Measurements from ENCODE around the gene LDAH.
A peak's percentile ranks its signal among the peaks of the same experiment; 100 is the strongest.
"Not testable (repeated sequence)": the region's sequence is repeated elsewhere in the genome, so short reads cannot be mapped to it uniquely, and the experiment has no call there.

Gene LDAH

DNA sequence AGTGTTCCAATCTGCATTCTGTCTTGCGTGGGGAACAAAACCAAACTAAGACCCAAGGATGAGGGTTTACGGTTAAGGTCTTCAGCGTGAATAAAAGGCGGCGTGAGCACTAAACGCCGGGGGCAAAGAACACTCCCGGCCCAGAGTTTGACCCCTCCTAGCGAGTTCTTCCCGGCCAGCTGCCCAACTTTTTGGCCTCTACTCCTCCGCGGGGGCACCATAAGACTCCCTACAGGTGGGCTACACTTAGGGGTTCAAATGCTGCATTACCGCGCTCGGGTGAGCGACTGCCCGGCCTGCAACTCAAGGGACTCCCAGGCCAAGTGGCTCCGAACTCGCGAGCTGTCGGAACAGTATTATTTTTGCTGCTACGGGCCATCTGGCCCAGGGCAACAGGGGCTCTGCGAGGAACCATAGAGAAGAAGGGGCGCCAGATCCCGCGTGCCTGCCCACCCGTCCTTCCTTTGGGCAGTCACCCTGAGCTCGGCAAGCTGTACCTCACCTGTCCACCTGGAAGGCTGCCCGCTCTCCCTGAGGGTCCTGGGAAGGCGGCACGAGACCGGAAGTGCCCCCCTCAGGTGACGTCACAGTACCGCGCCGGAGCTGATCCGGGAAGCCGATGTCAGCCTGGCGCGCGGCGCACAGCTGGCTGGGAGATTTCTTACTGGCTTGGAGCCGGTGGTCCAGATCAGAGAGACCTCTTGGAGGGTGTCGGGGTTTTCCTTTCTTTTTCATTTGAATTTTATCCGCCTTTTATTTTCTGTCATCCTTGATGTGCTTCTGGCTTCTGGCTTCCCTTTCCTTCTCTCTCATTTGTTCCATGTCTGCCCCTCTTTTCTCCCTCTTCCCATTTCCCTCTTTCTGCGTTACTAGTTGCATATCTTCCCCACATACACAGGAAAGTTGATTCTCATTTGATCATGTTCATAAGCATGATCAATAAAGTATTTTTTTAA lies at the start of gene LDAH:
TSS of gene LDAH (minus strand) at position 567 of the 956 bp plus-strand sequence. CDS start 21,638 bp downstream, outside the sequence.
- peak; percentile 88 for DNase-seq

DNA sequence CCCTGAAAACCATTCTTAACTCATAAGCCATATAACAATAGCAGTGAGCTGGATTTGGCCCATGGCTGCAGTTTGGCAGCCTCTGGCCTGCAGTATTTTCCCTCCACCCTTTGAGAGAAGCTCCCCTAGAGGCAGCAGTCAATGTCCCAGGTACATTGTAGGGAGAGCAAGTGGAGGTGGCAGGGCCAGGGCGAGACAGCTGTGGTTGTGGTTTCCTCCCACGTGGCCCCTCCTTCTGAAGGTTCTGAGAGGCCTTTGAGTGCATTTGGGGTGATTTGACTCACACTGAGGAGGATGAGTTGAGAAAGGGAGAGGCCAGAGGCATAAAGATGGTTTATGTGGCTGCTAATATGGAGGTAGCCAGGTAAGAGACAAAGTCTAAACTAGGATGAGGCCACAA lies 45.5 kb upstream of the LDAH start:
- DNase-seq, result peak; percentile 20

DNA sequence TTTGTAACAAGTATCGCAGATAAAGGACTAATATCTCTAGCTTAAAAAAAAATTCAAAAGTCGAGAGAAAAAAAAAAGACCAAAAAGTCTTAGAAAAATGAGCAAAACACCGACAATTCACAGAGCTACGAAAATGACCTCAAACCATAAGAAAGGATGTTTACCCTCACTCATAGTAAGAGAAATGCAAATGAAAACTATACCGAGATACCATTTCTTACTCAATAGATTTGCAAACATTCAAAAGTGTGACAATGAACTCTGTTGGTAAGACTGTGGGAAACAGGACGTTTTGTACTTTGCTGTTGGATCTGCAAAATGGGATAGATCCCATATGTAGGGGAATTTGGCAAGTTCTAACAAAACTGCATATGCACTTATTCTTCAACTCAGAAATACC lies 39.9 kb upstream of the LDAH start:
- DNase-seq, result no peak

- DNase-seq, result no peak
Observed at GRCh38 chr2:20855456-20855855, 32.6 kb upstream of the LDAH start.

DNA sequence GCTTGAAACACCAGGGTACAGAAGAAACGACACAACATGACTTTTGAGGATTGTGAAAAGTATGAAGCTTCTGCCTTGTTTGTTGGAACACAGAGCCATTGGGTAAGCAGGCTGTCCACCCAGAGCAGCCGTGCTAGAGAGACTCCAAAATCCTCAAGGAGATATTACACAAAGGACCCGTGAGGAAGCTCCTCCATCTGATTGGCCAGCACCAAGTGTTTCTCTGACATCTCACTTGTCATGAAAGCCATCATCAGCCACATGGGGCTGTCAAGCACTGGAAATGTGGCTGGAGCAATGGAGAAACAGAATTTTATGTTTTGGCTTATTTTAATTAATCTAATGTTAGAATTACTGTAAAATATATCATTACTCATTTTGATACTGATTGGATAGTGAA lies 29.8 kb upstream of the LDAH start:
- DNase-seq, result no peak

- DNase-seq, result no peak
Observed at GRCh38 chr2:20852139-20852538, 29.2 kb upstream of the LDAH start.

DNA sequence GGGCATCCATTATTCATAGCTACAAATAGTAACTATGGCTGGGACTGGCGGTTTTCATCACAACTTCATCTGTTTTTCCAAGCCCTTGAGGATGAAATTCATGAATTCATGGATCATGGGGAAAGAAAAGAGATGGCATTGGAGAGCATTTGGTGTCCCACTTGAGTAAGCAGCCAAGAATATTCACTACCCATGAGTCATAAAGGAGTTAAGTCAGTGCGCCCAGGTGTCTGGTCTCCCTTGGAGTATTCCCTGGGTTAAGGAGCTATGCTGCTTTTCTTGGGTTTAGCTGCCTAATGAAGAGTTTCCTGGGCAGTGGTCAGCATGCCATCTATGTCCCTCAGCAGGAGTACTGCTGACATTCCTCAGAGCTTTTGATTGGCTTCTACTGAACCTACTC lies 21.3 kb upstream of the LDAH start:
- DNase-seq, result no peak

GRCh38 chr2:20839052-20839451 lies 16.2 kb upstream of the LDAH start:
- no peak for DNase-seq

DNA sequence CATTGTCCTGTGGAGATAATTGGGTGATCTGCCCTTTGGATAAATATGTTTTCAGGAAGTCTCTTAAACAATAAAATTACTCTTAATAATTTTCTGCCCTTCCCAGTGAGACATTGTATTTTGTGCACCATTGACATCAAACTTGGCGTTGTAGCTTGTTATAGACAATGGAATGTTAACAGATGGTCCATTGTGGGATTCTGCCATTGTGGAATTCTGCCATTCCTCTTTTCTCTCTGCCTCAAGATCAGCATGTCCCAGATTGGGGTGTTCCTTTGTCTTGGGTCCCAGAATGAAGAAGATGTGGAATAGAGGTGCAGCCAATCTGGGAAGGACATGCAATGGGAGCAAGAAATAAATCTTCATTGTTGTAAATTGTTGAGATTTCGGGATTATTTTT lies 15.1 kb upstream of the LDAH start:
- no peak for DNase-seq

- no peak for DNase-seq
Observed at GRCh38 chr2:20836521-20836920, 13.6 kb upstream of the LDAH start.

- no peak for DNase-seq
Observed at GRCh38 chr2:20834331-20834730, 11.4 kb upstream of the LDAH start.

DNA sequence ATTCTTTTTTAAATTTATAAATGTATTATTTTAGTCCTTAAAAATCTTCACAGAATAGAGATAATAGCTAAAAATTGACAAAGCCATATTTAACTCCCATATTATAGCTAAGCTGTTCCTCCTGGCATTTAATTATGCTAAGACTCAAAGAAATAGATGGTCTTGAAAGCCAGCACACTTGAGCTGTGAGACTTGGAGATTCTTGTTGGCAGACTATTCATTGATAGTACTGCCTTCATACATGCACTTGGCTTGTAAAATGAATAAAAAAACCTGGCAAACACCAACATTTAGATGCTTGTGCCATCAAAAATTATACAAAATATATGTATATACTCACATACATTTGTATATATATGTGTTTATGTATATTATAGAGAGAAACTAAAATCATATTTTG lies 9.7 kb upstream of the LDAH start:
- no peak for DNase-seq

DNA sequence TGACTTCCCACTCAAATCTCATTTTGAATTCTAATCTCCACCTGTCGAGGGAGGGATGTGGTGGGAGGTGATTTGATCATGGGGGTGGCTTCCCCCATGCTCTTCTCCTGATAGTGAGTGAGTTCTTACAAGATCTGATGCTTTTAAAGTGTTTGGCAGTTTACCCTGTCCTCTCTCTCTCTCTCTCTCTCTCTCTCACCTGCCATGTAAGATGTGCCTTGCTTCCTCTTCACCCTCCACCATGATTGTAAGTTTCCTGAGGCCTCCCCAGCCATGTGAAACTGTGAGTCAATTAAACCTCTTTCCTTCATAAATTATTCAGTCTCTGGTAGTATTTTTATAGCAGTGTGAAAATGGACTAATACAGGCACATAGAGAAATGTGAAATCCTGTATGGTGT lies 7.0 kb upstream of the LDAH start:
- DNase-seq, result no peak

DNA sequence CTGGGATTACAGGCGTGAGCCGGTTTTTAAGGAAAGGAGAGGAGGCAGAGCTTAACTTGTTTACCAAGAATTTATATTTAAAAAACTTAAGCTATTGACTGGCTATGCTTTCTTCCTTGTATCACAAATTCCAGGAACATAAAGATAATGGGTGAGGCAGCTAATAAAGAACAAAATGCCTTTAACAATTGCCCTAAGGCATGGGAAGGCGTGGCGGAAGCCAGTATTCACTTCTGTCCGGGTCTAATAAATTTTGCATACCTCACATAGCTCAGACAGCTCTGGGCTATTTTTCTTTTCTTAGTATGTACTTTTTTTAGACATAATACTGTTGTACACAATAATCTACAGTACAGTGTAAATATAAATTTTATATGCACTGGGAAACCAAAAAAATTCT lies 1.0 kb upstream of the LDAH start:
- DNase-seq, result no peak

- no peak for DNase-seq
Observed at GRCh38 chr2:20818820-20819219, 4.1 kb downstream of the LDAH start.

- DNase-seq, result no peak
Observed at GRCh38 chr2:20815216-20815615, 7.7 kb downstream of the LDAH start.

- DNase-seq, result no peak
Observed at GRCh38 chr2:20812779-20813178, 10.1 kb downstream of the LDAH start.

DNA sequence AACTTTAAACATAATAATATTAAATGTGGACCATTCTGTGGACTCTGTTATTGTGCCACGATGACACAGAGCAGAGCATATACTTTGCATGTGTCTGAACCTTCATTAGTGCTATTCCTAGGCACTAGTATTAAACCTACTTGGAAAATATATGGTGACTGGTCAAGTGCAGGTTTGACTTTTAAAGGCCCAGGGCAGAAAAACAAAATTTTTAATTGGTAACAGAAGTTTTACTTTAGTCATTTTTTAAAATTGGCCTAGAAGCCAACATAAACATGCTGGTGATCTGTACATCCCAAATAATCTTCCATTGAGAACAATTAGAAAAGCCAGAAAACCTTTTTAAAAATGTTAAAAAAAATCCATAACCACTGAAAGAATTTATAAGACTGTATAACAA lies 16.6 kb downstream of the LDAH start:
- DNase-seq, result no peak

- DNase-seq, result no peak
Observed at GRCh38 chr2:20803974-20804373, 18.9 kb downstream of the LDAH start.

DNA sequence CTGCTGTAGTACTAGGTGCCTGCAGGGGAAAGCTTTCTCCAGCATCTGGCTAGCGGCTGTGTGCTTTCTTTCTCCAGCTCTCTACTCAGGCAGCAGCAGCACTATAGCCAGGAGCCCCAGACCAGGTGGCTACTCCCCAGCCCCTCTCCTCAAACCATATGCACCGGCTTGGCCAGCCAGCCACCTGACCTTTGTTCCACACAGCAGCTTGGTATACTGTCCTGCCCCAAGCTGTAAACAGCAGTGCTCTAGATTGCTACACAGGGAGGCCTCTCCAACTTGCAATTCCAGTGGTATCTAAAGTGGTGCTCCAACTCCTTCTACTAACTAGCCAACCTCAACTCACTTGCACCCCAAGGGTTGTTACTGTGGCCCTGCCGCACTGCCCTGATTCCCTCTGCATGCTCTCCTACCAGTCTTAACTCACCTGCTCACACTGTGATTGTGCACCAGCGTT lies 19.6 kb downstream of the LDAH start:
- DNase-seq, result no peak

GRCh38 chr2:20797096-20797495 lies 25.8 kb downstream of the LDAH start:
- no peak for DNase-seq

DNA sequence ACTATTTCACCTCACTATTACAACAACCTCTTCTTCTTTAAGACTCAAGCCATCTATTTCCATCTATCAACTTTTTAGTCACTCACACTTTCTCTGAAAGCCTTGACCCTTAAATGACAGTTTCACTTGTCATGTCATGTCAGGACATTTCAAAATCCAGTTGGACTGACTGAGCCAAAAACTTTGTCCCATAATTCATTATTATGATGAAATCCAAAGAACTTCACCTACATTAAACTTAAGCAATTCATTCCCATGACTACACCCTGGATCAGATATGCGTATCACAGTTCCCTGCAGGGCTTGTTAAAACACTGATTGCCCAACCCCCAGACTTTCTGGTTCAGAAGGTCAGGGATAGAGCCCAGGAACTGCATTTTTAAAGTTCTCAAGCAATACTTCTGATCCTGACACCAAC lies 26.5 kb downstream of the LDAH start:
- no peak for DNase-seq

- not testable (repeated sequence) for DNase-seq
Observed at GRCh38 chr2:20793944-20794343, 29.0 kb downstream of the LDAH start.

DNA sequence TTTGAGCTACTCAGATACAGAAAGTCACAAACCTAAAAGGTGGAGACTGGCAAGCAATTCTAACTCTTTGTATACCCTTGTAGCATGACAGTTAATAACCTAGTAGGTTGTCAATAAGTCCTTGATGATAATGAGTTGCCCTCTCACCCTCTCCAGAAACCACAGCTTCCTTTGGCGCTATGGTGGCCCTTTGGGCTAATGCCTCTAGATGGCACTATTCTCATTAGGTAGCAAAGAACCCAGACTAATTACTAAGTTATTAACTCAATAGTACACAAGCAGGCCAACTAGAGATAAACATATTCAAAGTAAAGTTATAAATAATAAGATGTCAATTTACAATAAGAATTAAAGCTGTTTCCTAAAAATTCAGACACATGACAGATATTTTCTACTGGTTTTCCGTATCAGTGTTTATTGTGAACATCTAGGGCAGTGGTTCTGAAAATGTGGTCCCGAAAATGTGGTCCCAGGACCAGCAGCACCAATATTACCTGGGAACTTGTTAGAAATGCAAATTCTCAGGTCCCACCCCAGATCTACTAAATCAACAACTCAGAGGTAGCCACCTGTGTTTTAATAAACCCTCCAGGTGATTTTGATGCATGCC lies 41.1 kb downstream of the LDAH start:
- DNase-seq, result peak; percentile 48
